Panc1 (cell line): Measurements from ENCODE around the gene CEPT1. TPM values are rescaled to one million over a fixed set of nuclear protein-coding genes. Genes with fewer than 3 reads are reported as not detected.

Experiments used
- ATAC-seq: fragments of 200-7000 bp; cut with Tn5 transposase; 2 replicates; pipeline ENCODE4 v1.9.1; 2020; ENCODE audit warnings: mild to moderate bottlenecking, moderate library complexity
- BruUV-seq: library from RNA; stranded (reverse); fragments of 400-500 nt; replicated peaks from 2 replicates; lab custom pipeline; 2021; lab: Mats Ljungman, UMichigan
- CTCF ChIA-PET: fragments of 300-600 bp; sonication (Branson Sonifier 250); formaldehyde crosslinking; loops from one replicate; lab custom pipeline; 2022; ENCODE audit warnings: antibody characterized with exemption; lab: Charles Lee
- POLR2A ChIA-PET: fragments of 300-600 bp; sonication (Branson Sonifier 250); formaldehyde crosslinking; loops from one replicate; lab custom pipeline; 2022; ENCODE audit warnings: antibody characterized with exemption; lab: Charles Lee
- DNase-seq: peaks from one replicate; pipeline ENCODE4 v3.0.0-alpha.2; 2010; ENCODE audit warnings: low read depth, low spot score
- H3K27ac ChIP-seq: 2 replicates; pipeline ENCODE4 v1.5.1; 2011; ENCODE audit warnings: mild to moderate bottlenecking, low read length, inconsistent platforms
- H3K27me3 ChIP-seq: fragments of 200-500 bp; sonication (Bioruptor generic); 2 replicates; pipeline ENCODE4 v1.6.0; 2014; ENCODE audit warnings: low read length, inconsistent platforms; ENCODE audit not compliant: control insufficient read depth, insufficient read depth
- H3K36me3 ChIP-seq: fragments of 200-500 bp; sonication (Bioruptor generic); 2 replicates; pipeline ENCODE4 v1.5.1; 2014; ENCODE audit warnings: inconsistent platforms, mild to moderate bottlenecking, low read length, moderate library complexity; ENCODE audit not compliant: control insufficient read depth, insufficient read depth
- H3K4me1 ChIP-seq: 2 replicates; pipeline ENCODE4 v1.5.1; 2011; ENCODE audit warnings: inconsistent platforms, mild to moderate bottlenecking, low read length, moderate library complexity; ENCODE audit not compliant: control insufficient read depth, insufficient read depth
- H3K4me3 ChIP-seq, 2 experiments: 2 replicates each; pipeline ENCODE4 v1.5.1; 2011 to 2012; ENCODE audit warnings: low read depth in 2 of 2, low read length in 2 of 2, mild to moderate bottlenecking in 2 of 2, inconsistent platforms in 1 of 2, moderate library complexity in 1 of 2
- H3K9me3 ChIP-seq: fragments of 200-500 bp; sonication (Bioruptor generic); 2 replicates; pipeline ENCODE4 v1.5.1; 2014; ENCODE audit warnings: low read depth, mild to moderate bottlenecking, inconsistent platforms, low read length, moderate library complexity; ENCODE audit not compliant: control insufficient read depth, insufficient read depth
- CTCF ChIP-seq: fragments of 450-650 bp; IDR thresholded peaks from 2 replicates; pipeline ENCODE4 v1.5.1; 2017; ENCODE audit warnings: mild to moderate bottlenecking
- POLR2AphosphoS5 ChIP-seq: IDR thresholded peaks from 2 replicates; pipeline ENCODE4 v1.6.1; 2012; ENCODE audit warnings: mild to moderate bottlenecking, low read depth, low read length, moderate library complexity
- REST ChIP-seq, 2 experiments: IDR thresholded peaks; 2 replicates each; pipeline ENCODE4 v1.6.1; 2011 to 2012; ENCODE audit warnings: low read depth in 2 of 2, control low read depth in 1 of 2, low read length in 1 of 2, mild to moderate bottlenecking in 1 of 2, moderate library complexity in 1 of 2; ENCODE audit not compliant: insufficient read depth in 1 of 2
- SIN3A ChIP-seq: IDR thresholded peaks from 2 replicates; pipeline ENCODE4 v1.6.1; 2012; ENCODE audit warnings: low read depth, mild to moderate bottlenecking, low read length, moderate library complexity, borderline replicate concordance; ENCODE audit not compliant: insufficient read depth
- TCF7L2 ChIP-seq: IDR thresholded peaks from 2 replicates; pipeline ENCODE4 v1.6.1; 2011; ENCODE audit warnings: mild to moderate bottlenecking, low read depth, low read length, inconsistent platforms
- in situ Hi-C: cut with HindIII; loops from 2 replicates; pipeline ENCODE4 v1.10.0; 2016; ENCODE audit warnings: low sequenced_read_pairs, low pct_unique_long_range_greater_than_20kb
- intact Hi-C: fragments of 100-400 bp; cut with micrococcal nuclease; formaldehyde crosslinking; loops from one replicate; pipeline ENCODE4 v1.10.0; 2022; ENCODE audit not compliant: unreplicated experiment
- total RNA-seq: library from RNA; stranded (reverse); gene quantifications from one replicate; pipeline ENCODE4 v1.2.1, GENCODE V29; 2021; ENCODE audit not compliant: unreplicated experiment

Gene CEPT1
- total RNA-seq, 1 experiment from 2014 or later: 21.9 TPM

- ChIA-PET CTCF (no interaction called here), POLR2A (no interaction called here)
- DNase-seq: no peak
- H3K4me1 ChIP-seq: no peaks in the 10 kb centered on the region
- H3K4me3 ChIP-seq: no peak overlapping the region
- H3K36me3 ChIP-seq: no peaks in the 10 kb centered on the region; the same call in 1 of the 2 replicates
- no peak overlapping the region for H3K27ac ChIP-seq
- ATAC-seq: no peak
- TF ChIP-seq SIN3A (no peak), TCF7L2 (no peak), REST (IDR thresholded peaks at IDR 0.05; ENCODE audit: insufficient read depth in 1 of 2, low read depth in 2 of 2, low read length in 1 of 2) (no peak), POLR2AphosphoS5 (no peak), CTCF (no peak)
- H3K9me3 ChIP-seq: no peaks in the 10 kb centered on the region
- no TSS peak for BruUV-seq
- intact Hi-C loops: no loop called here
- in situ Hi-C loops: no loop called here
- peaks cover 2% of the 10 kb centered on the region; the same call in 1 of the 2 replicates for H3K27me3 ChIP-seq
Observed at GRCh38 chr1:111200802-111201161, 60.8 kb downstream of the CEPT1 start.

- Histone ChIP-seq H3K27ac (no peak overlapping the region), H3K4me1 (no peaks in the 10 kb centered on the region), H3K4me3 (no peak overlapping the region), H3K9me3 (no peaks in the 10 kb centered on the region), H3K36me3 (no peaks in the 10 kb centered on the region; the same call in 1 of the 2 replicates), H3K27me3 (peaks cover 2% of the 10 kb centered on the region; the same call in 1 of the 2 replicates)
- in situ Hi-C loops (no loop called here), intact Hi-C loops (no loop called here)
- ATAC-seq (no peak), DNase-seq (no peak)
- ChIA-PET CTCF (interaction anchor here (0.6 kb wide), 1 partner anchor 130 kb away, joined by 8 read pairs; no protein-coding TSS in a partner anchor), POLR2A (interaction anchor here (0.5 kb wide), 1 partner anchor 76 kb away, joined by 14 read pairs; no protein-coding TSS in a partner anchor)
- TF ChIP-seq SIN3A (no peak), POLR2AphosphoS5 (no peak), TCF7L2 (no peak), CTCF (no peak), REST (IDR thresholded peaks at IDR 0.05; ENCODE audit: insufficient read depth in 1 of 2, low read depth in 2 of 2, low read length in 1 of 2) (no peak)
- BruUV-seq: no TSS peak
Observed at GRCh38 chr1:111201275-111202090, 61.5 kb downstream of the CEPT1 start.
